A673 (cell line): ENCODE measurements around the gene LCE3E. TPM values are rescaled to one million over a fixed set of nuclear protein-coding genes. Genes with fewer than 3 reads are reported as not detected.

Experiments
- BruUV-seq: library from RNA; stranded (reverse); fragments of 400-500 nt; replicated peaks from 2 replicates; lab custom pipeline; 2021; lab: Mats Ljungman, UMichigan
- CTCF ChIA-PET: fragments of 300-600 bp; sonication (Branson Sonifier 250); formaldehyde crosslinking; loops from one replicate; lab custom pipeline; 2022; ENCODE audit warnings: antibody characterized with exemption; lab: Charles Lee
- POLR2A ChIA-PET: fragments of 300-600 bp; sonication (Branson Sonifier 250); formaldehyde crosslinking; loops from one replicate; lab custom pipeline; 2022; ENCODE audit warnings: antibody characterized with exemption; ENCODE audit not compliant: low non-redundant PET; lab: Charles Lee
- DNase-seq: peaks from one replicate; pipeline ENCODE4 v3.0.0-alpha.2; 2015; ENCODE audit warnings: low spot score
- H3K27ac ChIP-seq: fragments of 200-600 bp; sonication (generic); 2 replicates; pipeline ENCODE4 v1.5.1; 2016; ENCODE audit warnings: mixed run types, low read depth, mild to moderate bottlenecking, mixed read lengths, antibody characterized with exemption, low read length; ENCODE audit not compliant: poor library complexity, severe bottlenecking
- H3K27me3 ChIP-seq: fragments of 200-600 bp; sonication (generic); replicated peaks from 2 replicates; pipeline ENCODE4 v1.6.1; 2017; ENCODE audit warnings: mixed run types, low read depth, mild to moderate bottlenecking, mixed read lengths, antibody characterized with exemption, low read length; ENCODE audit not compliant: insufficient read depth, poor library complexity
- H3K36me3 ChIP-seq: fragments of 200-600 bp; sonication (generic); 2 replicates; pipeline ENCODE4 v1.6.1; 2016; ENCODE audit warnings: mixed run types, mild to moderate bottlenecking, mixed read lengths, antibody characterized with exemption, low read length; ENCODE audit not compliant: insufficient read depth, poor library complexity, severe bottlenecking
- H3K4me1 ChIP-seq: fragments of 200-600 bp; sonication (generic); 2 replicates; pipeline ENCODE4 v1.6.1; 2017; ENCODE audit warnings: mixed run types, mild to moderate bottlenecking, mixed read lengths, antibody characterized with exemption, low read length; ENCODE audit not compliant: insufficient read depth, poor library complexity, severe bottlenecking
- H3K4me3 ChIP-seq: fragments of 200-600 bp; sonication (generic); 2 replicates; pipeline ENCODE4 v1.5.1; 2016; ENCODE audit warnings: low read depth, mixed run types, mild to moderate bottlenecking, mixed read lengths, low read length; ENCODE audit not compliant: poor library complexity, severe bottlenecking
- H3K9me3 ChIP-seq: fragments of 200-600 bp; sonication (generic); 2 replicates; pipeline ENCODE4 v1.6.1; 2016; ENCODE audit warnings: mixed run types, low read depth, mild to moderate bottlenecking, mixed read lengths, antibody characterized with exemption, low read length; ENCODE audit not compliant: poor library complexity, severe bottlenecking
- CTCF ChIP-seq: fragments of 300-800, 200-600 bp; sonication (generic); conservative IDR thresholded peaks from 2 replicates; pipeline ENCODE4 v1.5.1; 2017; ENCODE audit warnings: low read depth, mild to moderate bottlenecking, antibody characterized with exemption, low read length, moderate library complexity, mixed read lengths
- EZH2 ChIP-seq: fragments of 200-600 bp; sonication (generic); IDR thresholded peaks from 2 replicates; pipeline ENCODE4 v1.6.1; 2017; ENCODE audit warnings: borderline replicate concordance, low read depth, mild to moderate bottlenecking, mixed read lengths, antibody characterized with exemption, low read length; ENCODE audit not compliant: poor library complexity, severe bottlenecking
- intact Hi-C: fragments of 100-400 bp; cut with micrococcal nuclease; formaldehyde crosslinking; loops from one replicate; pipeline ENCODE4 v1.10.0; 2022; ENCODE audit not compliant: unreplicated experiment
- total RNA-seq: library from RNA; stranded (reverse); gene quantifications from 2 replicates; pipeline ENCODE4 v1.2.3, GENCODE V29; 2021

The LCE3E gene
- total RNA-seq, 1 experiment from 2014 or later: not detected

- ChIA-PET POLR2A (no interaction called here), CTCF (no interaction called here)
- Histone ChIP-seq H3K27me3 (no peaks in the 10 kb centered on the region), H3K4me3 (no peak overlapping the region), H3K36me3 (no peaks in the 10 kb centered on the region), H3K27ac (no peak overlapping the region), H3K9me3 (no peaks in the 10 kb centered on the region), H3K4me1 (no peaks in the 10 kb centered on the region)
- no peak for DNase-seq
- TF ChIP-seq CTCF: no peak
- no peak for TF ChIP-seq EZH2
- intact Hi-C loops: no loop called here
- BruUV-seq: no TSS peak
Observed at GRCh38 chr1:152596986-152597385, 30.4 kb upstream of the LCE3E start.

GRCh38 chr1:152585586-152585985 is 19.0 kb upstream of the LCE3E start:
- no peak for DNase-seq

GRCh38 chr1:152582647-152583046 is 16.1 kb upstream of the LCE3E start:
- H3K4me3 ChIP-seq: no peak overlapping the region
- no peak overlapping the region for H3K27ac ChIP-seq
- CTCF ChIA-PET: no interaction called here
- H3K27me3 ChIP-seq: peaks cover 14% of the 10 kb centered on the region
- no peaks in the 10 kb centered on the region for H3K36me3 ChIP-seq
- BruUV-seq: no TSS peak
- DNase-seq: no peak
- H3K4me1 ChIP-seq: no peaks in the 10 kb centered on the region
- POLR2A ChIA-PET: no interaction called here
- H3K9me3 ChIP-seq: no peaks in the 10 kb centered on the region
- intact Hi-C loops: no loop called here
- TF ChIP-seq CTCF: no peak
- no peak for TF ChIP-seq EZH2

More at GRCh38 chr1:152585586-152585985, 19.0 kb upstream of the LCE3E start:
- Histone ChIP-seq H3K36me3 (no peaks in the 10 kb centered on the region), H3K27me3 (peaks cover 6% of the 10 kb centered on the region), H3K4me3 (no peak overlapping the region), H3K4me1 (no peaks in the 10 kb centered on the region), H3K27ac (no peak overlapping the region), H3K9me3 (no peaks in the 10 kb centered on the region)
- TF ChIP-seq EZH2 (no peak), CTCF (no peak)
- CTCF ChIA-PET: no interaction called here
- POLR2A ChIA-PET: no interaction called here
- no TSS peak for BruUV-seq
- intact Hi-C loops: no loop called here
